HG03064 (cell line): ENCODE measurements around the gene APOBEC4.
A peak's percentile ranks its signal among the peaks of the same experiment; 100 is the strongest.
"Not testable (repeated sequence)": the region's sequence is repeated elsewhere in the genome, so short reads cannot be mapped to it uniquely, and the experiment has no call there.

ENCODE experiments used
- ATAC-seq: cut with Tn5 transposase; IDR thresholded peaks from one replicate; pipeline ENCODE4 v1.9.1; 2021; ENCODE audit warnings: low read depth; ENCODE audit not compliant: unreplicated experiment

APOBEC4 gene

DNA sequence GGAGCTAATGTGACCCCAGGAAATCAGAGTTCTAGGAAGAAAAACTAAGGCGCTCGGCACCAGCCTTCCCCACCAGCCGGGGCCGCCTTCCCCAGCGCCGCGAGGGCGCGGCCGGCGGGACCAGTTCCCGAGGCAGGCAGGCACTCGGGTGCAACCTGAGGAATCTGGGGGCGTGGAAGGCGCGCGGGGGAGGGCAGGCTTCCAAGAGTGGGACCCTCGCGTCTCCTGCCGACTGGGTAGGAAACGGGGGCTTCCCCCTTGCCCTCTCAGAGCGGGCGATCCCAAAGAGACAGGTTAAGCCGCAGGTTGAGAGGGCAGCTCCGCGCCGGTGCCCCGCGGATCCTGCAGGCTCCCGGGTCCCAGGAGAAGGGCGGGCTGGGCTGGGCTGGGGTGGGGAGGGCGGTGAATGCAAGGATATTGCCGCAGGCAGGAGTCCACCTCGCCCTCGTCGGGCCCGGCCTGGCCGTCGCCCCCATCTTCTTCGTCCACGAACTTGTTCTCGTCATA is 18.0 kb downstream of the APOBEC4 start:
- ATAC-seq: peak; percentile 6

DNA sequence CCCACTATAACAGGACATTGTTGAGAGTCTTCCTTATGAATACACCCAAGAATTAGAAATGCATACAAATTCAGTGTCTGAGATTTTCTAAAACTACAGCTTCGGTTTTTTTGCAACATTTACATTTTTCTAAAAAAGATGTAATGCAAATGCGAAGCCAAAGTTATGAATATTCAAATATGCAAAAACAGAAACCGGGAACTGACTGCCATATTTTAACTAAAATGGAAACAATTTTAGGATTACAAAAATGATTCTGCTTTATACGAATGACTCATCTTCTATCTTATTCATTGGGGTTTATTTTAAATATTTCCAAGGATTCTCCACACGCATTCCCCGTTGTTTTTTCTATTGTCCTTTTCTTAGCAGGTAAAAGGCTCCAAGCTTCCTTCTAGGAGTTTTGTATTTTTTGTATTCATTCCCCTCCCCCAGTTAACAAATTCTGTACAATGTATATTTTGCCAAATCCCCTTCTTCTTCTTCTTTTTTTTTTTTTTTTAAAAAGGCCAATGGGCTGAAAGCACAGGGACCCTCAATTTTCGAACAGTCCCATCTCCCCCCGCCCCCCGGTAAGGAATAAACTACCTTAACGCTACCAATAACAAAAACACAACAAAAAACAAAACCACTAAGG is 18.6 kb downstream of the APOBEC4 start:
- ATAC-seq: no peak

DNA sequence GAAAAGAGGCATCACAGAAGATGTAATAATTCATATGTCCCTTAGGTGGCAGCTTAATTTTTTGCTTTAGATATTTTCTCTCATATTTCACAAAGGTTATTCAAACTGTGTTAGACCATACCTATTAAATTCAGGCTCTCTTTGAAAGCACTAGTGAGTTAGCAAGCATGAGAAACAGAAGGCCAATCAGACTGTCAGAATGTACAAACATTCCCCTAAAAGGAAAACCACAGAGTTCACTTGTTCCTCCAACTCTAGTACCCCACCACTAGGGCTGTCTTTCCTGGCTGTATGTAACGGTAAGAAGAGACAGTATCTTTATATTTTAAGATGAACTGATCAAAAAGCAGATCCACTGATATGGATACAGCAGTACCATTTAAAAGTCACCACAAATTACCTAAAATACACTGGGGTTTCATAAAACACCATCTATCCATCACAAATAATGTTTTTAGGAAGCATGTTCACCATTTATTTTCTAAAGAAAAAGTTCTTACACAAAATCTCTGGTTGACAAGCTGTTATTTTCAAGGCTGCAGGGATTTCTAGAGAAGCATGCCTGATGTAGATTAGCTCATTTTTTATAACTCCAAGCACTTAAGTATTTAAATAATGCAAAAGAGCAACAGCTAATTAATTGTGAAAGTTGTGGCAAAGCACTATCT is 19.3 kb downstream of the APOBEC4 start:
- ATAC-seq: peak; percentile 43

DNA sequence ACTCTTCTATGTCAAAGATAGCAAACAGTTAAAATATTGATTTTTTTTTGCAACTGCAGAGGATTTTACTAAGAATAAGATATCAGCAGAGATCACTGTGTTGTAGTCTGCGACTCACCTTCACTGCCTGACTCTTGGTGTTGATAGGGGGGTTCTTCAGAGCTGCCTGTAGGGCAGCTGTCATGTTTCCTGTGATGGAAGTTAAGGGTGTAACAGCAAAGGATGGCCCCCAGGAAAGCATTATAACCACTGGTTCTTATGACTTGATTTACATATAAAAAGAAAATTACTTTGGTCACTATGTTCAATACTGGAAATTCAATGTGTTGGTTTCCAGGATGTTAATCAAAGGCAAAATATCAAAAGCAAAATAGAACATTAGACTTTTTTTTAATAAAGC is 20.2 kb downstream of the APOBEC4 start:
- ATAC-seq: no peak

DNA sequence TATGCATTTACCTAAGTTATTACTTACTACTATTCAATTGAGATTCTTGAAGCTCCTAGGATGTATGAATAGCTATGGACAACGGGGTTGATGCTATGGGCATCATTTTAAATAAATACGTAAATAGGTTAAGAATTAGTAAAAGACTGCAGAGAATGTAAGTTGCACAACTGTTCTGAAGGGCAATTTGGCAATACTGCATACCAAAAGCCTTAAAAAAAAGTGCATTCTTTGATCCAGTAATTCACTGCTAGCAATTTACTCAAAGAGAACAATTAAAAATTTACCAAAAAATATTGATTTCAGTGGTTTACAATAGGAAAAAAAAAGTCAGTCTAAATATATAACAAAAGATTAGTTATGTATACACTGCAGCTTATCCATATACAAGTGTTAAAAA is 21.0 kb downstream of the APOBEC4 start:
- ATAC-seq: no peak

DNA sequence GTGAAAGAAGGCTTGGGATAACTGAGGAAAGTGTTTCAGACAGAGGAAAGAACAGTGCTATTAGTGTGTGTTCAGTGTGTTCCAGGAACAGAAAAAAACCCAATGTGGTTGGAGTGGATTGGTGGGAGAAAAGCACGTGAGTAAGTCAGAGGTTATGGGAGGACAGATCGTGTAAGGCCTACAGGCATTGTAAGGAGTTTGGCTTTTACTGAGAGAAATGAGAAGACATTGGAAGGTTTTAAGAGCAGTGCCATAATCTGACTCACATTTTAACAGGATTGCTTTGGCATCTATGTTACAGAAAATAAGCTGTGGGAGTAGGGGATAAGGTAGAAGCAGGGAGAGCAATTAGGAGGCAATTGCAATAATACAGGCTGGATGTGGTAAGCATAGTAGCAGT is 22.4 kb downstream of the APOBEC4 start:
- no peak for ATAC-seq

DNA sequence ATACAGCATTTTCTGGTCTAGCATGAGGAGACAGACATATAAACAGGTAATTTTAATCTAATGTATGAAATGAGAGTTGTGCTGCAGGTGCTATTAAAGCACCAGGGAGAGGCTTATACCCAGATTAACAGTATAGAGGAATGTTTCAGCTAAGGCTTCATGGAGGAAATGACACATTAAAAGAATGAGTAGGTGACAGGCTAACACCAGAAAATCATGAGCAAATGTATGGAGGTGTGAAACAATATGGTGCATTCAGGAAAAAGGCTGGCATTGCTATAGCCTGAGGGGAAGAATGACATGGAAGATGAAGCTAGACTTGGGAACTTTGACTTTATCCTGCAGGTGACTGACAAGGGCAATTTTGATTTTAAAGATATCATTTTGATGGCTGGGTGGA is 24.6 kb downstream of the APOBEC4 start:
- ATAC-seq: no peak

DNA sequence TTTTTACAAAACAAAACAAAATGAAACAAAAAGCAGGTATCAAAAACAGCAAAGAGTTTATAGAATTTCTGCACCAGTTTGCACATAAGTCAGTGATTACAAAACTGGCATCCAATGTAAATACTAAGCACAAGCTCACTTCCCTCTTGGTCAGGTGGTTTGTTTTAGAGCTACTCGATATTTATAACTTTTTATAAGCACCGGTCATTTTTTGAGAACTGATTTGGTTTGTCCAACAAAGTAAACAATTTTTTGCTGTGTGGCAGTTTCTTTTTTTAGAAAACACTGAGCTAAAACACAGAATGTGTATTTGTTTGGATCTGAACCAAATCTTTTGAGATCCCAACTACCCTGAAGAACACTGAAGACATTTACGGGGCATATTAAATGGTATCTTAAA is 26.9 kb downstream of the APOBEC4 start:
- ATAC-seq: not testable (repeated sequence)

DNA sequence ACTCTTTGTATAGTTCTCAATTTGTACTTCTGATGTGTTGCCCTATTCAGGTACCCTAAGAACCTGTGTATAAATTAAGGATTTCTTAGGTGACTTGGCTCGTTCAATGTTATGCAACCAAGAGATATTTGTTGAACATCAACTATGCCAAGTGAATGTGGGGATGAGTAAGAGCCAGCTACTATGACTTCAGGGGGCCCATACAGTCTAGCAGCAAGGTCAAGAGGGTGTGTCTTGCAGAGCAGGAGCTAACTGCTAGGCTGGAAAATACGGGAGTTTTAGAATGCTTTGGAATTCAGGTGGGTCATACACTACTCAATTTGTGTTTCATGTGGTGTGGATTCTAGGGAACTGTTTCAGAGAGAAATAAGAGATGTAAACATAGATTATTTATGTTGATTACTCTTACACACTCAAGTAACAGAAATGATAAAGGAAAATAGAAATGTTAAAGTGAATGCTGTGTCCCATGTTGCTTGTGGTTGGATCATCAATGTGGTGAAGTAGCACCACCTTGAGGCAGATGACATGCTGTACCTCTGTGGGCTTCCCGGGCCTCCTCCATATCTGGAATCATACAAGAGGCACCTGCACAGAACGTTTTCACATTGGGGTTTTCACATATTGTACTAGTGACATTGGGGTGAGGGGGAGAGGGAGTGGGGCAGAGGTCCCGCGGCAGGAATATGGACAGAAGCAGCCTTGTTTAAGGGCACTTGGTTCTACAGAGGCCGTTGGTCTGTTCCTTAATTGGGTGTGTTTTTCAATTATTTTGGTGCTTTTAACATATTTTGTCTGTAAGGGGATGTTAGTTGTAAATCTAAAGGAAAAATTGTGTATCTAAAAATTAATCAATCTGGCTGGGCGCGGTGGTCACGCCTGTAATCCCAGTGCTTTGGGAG is 30.0 kb downstream of the APOBEC4 start:
- ATAC-seq: peak; percentile 66

DNA sequence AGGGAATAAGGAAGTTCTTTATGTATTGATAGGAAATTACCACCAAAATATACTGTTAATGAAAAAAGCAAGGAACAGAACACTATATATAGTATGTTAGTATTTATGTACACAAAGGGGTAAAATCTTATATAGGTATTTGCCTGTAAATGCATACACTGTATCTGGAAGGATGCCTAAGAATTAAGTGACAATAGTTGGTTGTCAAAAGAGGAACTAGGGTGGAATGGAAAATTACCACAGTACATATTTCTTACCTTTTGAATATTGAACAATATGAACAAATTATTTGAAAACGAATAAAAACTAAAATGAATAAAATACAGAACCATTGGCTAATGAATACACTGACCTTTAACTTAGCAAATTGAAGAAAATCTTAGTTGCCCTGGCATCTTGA is 31.1 kb downstream of the APOBEC4 start:
- no peak for ATAC-seq

DNA sequence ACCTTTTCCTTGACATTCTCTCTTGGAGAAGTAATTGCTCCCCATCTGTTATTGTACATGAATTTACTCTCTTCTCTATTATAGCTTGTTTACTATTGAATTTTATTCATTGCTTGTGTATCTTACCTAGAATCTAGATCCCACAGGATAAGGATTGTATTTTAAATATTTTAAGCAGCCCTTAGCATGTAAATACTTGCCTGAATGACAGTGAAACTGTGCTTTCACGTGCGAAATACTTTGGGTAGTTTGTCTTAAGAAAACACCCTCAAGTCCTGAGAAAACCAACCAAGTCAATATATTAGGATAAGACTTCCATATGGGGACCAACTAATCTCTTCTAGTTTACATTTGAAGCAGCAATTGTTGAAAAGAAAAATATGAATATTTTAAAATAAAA is 32.8 kb downstream of the APOBEC4 start:
- no peak for ATAC-seq

DNA sequence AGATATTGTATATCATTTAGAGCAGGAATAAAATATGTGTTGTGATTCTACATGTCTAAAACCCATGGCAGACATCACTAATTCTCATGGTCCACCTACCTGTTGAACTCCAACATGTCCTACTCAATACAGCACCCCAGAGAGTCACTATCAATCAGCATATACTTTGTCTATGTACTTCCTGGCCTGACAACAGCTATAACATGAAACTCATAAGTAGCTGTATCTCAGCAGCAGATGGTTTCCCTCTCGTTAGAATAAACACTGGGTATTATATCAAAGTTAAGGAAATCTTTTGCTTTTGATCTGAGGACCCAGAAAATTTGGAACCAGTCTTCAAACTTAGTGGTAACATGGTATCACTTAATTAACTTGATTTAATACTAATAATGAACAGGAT is 33.3 kb downstream of the APOBEC4 start:
- no peak for ATAC-seq

DNA sequence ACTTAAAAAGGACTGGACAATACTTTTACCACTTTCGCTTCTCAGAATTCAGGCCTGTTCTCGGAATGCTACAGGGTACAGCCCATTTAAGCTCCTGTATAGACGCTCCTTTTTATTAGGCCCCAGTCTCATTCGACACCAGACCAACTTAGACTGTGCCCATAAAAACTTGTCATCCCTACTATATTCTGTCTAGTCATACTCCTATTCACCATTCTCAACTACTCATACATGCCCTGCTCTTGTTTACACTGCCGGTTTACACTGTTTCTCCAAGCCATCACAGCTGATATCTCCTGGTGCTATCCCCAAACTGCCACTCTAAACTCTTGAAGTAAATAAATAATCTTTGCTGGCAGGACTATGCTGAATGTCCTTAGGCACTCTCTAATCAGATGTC is 34.9 kb downstream of the APOBEC4 start:
- ATAC-seq: not testable (repeated sequence)

DNA sequence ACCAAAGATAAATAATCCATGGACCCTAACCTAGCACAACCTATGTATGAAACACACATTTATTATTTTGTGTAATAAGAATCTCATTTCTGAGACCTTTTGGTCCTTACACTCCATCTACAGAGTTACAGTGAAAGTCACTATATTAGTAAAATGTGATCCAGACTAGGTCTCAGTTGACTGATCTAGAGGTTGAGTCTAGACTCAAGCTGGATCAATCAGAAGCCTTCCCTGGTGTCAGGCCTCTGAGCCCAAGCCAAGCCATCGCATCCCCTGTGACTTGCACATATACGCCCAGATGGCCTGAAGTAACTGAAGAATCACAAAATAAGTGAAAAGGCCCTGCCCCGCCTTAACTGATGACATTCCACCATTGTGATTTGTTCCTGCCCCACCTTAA is 40.1 kb downstream of the APOBEC4 start:
- not testable (repeated sequence) for ATAC-seq

DNA sequence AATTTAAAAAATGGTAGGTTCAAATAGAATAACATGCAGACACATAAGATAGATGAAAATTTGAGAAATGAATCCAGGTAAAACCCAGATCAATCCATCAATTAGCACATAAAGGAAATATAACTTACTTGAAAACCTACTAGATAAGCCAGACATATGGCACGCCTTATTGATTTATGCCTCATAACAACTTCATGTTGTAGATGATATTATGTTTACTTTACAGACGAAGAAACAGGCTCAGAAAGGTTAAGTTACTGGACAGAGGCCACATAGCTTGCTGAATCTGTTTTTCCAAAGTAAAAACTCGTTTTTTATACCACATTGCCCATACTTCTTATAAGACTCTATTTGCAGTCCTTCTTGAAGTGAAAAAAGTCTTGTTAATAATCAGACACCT is 40.7 kb downstream of the APOBEC4 start:
- ATAC-seq: no peak

DNA sequence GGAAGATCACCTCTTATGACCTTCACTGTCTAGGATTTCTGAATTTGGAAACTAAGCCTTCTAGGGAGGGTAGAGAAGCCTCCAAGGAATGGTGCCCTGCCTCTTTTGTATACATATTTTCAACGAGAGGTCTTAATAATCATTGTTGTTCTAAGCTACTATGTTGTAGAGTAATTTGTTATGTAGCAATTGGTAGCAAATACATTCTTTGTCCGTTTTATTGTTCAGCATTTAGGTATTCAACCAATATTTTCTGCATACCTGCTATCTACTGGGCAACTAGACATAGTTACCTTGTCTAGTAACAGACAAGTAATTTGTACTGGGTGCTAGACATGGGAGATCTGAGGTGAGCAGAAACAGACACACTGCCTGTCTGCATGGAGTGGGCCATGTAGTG is 42.1 kb downstream of the APOBEC4 start:
- ATAC-seq: no peak

DNA sequence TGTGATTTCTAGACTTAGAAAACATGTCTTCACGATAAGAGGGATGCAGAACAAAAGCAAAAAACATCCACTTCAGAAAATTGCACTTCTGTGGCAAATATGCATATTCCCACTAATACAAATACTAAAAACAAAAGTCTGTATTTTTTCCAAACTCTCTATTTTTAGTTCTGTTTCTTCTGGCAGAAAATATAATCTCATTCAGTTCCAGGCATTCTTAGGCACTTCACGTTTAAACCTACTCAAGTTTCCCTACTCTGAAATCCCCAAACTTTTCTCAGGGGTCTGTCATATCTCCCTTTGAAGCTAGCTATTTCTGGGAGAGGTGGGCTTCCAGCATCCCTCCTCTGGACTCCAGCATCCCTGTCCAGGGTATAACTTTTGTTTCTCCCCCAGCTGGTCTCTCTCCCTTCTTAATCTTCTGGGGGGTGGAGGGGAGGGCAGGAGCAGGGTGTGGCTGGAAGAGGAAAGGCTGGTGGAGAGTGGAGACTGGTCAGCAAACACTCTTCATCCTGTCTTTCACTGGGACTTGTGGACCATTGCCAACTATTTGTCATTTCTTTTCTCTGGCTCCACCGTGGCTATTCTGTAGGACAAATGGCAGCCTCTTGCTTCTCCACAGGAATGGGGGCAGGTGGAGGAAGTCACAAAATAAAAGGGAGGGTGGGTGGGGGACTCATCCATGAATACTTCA is 43.2 kb downstream of the APOBEC4 start:
- no peak for ATAC-seq

DNA sequence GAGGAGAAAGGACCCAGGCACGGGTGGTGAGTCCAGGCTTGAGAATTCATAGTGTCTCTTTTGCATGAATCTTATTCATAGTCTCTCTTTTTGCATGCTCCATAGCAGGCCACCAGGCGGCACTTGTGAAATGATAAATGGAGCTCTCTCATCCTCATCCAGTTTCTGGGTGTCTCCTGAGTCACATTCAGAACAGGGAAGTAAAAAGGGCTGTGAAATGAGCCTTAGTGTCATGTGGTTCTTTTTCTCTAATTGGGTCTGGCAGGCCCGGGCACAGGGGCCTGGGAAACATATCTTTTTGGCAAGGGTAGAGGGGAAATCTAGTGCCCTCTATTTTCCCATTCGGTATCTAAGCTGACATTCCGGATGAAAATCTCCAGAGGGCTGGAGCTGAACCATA is 43.8 kb downstream of the APOBEC4 start:
- peak; percentile 49 for ATAC-seq

DNA sequence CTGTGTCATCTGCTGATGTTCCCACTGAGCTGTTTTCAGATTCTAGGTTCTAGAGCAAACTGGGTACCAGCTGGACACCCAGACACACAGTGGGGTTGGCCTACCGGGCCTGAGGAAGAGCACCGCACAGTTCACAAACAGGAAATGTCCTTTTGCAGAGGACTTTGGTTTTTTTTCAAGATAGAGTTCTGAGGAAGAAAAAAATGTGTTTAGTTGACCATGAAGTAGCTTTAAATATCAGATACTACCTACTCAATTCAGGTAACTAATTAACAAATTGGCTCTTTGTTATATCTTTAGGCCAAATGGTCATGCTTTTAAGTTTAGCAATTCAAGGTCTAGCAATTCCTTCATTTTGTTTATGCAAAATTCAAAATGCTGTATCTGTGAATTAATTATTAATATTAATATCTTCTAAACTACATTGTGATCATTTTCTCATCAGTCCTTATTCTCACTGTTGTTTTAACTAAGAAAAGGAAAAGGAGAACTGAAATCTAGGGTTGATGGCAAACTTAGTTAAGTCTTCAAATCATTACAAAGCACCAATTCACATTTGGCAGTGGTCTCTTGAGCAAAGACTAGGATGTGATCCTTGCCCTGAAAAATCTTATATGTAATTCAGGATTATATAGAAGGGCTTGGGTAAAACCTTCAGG is 45.7 kb downstream of the APOBEC4 start:
- peak; percentile 44 for ATAC-seq

DNA sequence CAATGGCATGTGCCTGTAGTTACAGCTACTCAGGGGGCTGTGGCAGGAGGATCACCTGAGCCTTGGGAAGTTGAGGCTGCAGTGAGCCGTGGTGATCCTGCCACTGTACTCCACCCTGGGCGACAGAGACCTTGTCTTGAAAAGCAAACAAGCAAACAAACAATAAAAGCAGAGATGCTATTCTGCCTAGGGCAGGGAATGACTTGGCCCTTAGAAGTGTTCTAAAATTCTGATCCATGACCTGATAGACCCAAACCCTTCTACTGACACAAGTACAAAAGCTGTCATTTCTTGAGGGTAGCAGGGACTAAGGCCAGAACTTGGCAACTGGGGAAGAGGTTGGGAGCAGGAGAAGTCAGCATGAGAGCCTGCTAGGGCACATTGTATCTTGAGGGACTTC is 47.2 kb downstream of the APOBEC4 start:
- ATAC-seq: no peak
